NB4 (cell line): ENCODE data around the gene TEX2.

Experiments used
- MAX ChIP-seq: IDR thresholded peaks from 2 replicates; pipeline ENCODE4 v1.6.1; 2011; ENCODE audit warnings: low read depth, low read length
- MYC ChIP-seq: IDR thresholded peaks from 2 replicates; pipeline ENCODE4 v1.6.1; 2011; ENCODE audit warnings: low read depth, low read length
- POLR2A ChIP-seq: IDR thresholded peaks from 2 replicates; pipeline ENCODE4 v1.6.1; 2011; ENCODE audit warnings: mild to moderate bottlenecking; ENCODE audit not compliant: insufficient read length; ENCODE audit errors: extremely low read depth
- TF ChIP-seq, protein P1 (sequence below): IDR thresholded peaks from one replicate; pipeline ENCODE4 v1.5.1; 2012; ENCODE audit warnings: low read depth, low read length

- TF ChIP-seq, protein P1, sequence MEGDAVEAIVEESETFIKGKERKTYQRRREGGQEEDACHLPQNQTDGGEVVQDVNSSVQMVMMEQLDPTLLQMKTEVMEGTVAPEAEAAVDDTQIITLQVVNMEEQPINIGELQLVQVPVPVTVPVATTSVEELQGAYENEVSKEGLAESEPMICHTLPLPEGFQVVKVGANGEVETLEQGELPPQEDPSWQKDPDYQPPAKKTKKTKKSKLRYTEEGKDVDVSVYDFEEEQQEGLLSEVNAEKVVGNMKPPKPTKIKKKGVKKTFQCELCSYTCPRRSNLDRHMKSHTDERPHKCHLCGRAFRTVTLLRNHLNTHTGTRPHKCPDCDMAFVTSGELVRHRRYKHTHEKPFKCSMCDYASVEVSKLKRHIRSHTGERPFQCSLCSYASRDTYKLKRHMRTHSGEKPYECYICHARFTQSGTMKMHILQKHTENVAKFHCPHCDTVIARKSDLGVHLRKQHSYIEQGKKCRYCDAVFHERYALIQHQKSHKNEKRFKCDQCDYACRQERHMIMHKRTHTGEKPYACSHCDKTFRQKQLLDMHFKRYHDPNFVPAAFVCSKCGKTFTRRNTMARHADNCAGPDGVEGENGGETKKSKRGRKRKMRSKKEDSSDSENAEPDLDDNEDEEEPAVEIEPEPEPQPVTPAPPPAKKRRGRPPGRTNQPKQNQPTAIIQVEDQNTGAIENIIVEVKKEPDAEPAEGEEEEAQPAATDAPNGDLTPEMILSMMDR: no peak
- no peak for TF ChIP-seq MAX
- no peak for TF ChIP-seq POLR2A
- TF ChIP-seq MYC: no peak
Observed at GRCh38 chr17:64160378-64160777, 102.7 kb downstream of the TEX2 start.
